Measurements from ENCODE around the gene RPRM. TPM values are rescaled to one million over a fixed set of nuclear protein-coding genes. Genes with fewer than 3 reads are reported as not detected.
"Not testable (repeated sequence)": the region's sequence is repeated elsewhere in the genome, so short reads cannot be mapped to it uniquely, and the experiment has no call there.

Gene RPRM
- total and polyA plus RNA-seq, 3 donors from 2014 or later, result 2.4 to 4.7 (median 2.9) TPM

DNA sequence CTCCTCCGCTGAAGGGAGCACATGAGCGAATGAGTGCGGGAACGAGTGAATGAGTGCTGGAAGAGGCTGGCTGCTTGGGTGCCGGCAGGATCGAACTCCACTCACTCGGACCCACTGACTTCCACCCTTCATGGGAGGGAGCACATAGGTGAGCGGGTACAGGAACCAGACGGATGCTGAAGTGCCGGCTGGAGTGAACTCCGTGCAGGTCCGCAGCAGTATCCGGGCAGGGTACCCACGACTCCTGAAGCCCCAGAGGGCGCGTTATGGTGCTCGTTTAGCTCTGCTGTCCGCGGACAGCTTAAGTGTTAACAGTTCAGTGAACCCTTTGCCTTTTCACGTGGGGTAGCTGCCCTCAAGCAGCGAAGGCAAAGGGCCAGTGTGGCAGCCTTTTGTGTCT is 23.2 kb downstream of the RPRM start:
- TF ChIP-seq POLR2A (IDR thresholded peaks at IDR 0.05), result no peak
- TF ChIP-seq, protein P1, sequence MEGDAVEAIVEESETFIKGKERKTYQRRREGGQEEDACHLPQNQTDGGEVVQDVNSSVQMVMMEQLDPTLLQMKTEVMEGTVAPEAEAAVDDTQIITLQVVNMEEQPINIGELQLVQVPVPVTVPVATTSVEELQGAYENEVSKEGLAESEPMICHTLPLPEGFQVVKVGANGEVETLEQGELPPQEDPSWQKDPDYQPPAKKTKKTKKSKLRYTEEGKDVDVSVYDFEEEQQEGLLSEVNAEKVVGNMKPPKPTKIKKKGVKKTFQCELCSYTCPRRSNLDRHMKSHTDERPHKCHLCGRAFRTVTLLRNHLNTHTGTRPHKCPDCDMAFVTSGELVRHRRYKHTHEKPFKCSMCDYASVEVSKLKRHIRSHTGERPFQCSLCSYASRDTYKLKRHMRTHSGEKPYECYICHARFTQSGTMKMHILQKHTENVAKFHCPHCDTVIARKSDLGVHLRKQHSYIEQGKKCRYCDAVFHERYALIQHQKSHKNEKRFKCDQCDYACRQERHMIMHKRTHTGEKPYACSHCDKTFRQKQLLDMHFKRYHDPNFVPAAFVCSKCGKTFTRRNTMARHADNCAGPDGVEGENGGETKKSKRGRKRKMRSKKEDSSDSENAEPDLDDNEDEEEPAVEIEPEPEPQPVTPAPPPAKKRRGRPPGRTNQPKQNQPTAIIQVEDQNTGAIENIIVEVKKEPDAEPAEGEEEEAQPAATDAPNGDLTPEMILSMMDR (IDR thresholded peaks at IDR 0.05), result no peak
- Histone ChIP-seq H3K4me3 (peak overlapping the region in 1 of 2 donors; percentile 21), H3K4me1 (no peaks in the 10 kb centered on the region), H3K9me3 (no peaks in the 10 kb centered on the region), H3K27me3 (no peaks in the 10 kb centered on the region), H3K36me3 (ENCODE audit: low read depth, missing control alignments) (no peaks in the 10 kb centered on the region), H3K27ac (no peak overlapping the region)
- 73 to 78% methylated on average over 17 to 21 of the region's 21 CpGs for WGBS, 2 donors
- no peak for DNase-seq
- intact Hi-C loops (cut with DNase I; ENCODE audit: low total_unique reads), result no loop called here

DNA sequence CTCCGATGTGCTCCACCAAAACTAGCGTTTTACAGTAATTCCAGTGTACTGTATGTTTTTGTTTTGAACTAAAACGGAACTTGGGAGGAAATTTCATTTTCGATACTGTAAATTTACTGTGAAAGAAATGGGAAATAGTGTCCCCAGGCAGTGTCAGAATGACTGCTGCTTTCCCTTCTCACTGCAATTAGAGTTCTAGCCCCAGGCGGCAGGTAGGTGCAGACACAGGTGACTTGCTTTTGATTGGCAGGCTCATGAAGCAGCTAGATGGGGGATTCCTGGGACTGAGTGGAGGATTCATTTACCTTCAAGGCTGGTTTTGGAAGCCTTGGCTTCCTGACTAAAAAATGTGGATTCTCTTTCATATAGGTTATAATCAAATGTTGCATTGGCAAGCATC is 27.0 kb downstream of the RPRM start:
- TF ChIP-seq POLR2A (IDR thresholded peaks at IDR 0.05), result no peak
- TF ChIP-seq, protein P1 (IDR thresholded peaks at IDR 0.05), result no peak
- H3K27me3 ChIP-seq, result no peaks in the 10 kb centered on the region
- no peaks in the 10 kb centered on the region for H3K4me1 ChIP-seq
- H3K27ac ChIP-seq, result no peak overlapping the region
- DNase-seq, result no peak
- 90% methylated on average over 5 of the region's 5 CpGs for WGBS, 2 donors
- no peak overlapping the region for H3K4me3 ChIP-seq
- no peaks in the 10 kb centered on the region for H3K36me3 ChIP-seq (ENCODE audit: low read depth, missing control alignments)
- no peaks in the 10 kb centered on the region for H3K9me3 ChIP-seq
- intact Hi-C loops (cut with DNase I; ENCODE audit: low total_unique reads), result no loop called here

DNA sequence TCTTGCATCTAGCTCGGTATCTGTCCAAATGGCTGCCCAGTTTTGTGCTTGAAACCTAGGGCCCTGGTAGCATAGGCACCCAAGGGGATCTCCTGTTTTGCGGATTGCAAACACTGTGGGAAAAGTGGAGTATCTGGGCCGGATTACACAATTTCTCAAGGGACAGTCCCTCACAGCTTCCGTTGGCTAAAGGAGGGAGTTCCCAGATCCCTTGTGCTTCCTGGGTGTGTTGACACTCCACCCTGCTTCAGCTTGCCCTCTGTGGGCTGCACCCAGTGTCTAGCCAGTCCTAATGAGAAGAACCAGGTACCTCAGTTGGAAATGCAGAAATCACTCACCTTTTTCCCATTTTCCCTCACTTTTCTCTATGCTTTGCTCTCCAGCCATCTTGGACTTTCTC is 35.5 kb downstream of the RPRM start:
- DNase-seq, result no peak
- H3K36me3 ChIP-seq (ENCODE audit: low read depth, missing control alignments), result no peaks in the 10 kb centered on the region
- no peak overlapping the region for H3K27ac ChIP-seq
- 67 to 89% methylated on average over 3 to 4 of the region's 4 CpGs for WGBS, 2 donors
- no peaks in the 10 kb centered on the region for H3K4me1 ChIP-seq
- intact Hi-C loops (cut with DNase I; ENCODE audit: low total_unique reads), result no loop called here
- no peaks in the 10 kb centered on the region for H3K27me3 ChIP-seq
- H3K4me3 ChIP-seq, result no peak overlapping the region
- no peak for TF ChIP-seq POLR2A (IDR thresholded peaks at IDR 0.05)
- TF ChIP-seq, protein P1 (IDR thresholded peaks at IDR 0.05), result no peak
- H3K9me3 ChIP-seq, result no peaks in the 10 kb centered on the region

DNA sequence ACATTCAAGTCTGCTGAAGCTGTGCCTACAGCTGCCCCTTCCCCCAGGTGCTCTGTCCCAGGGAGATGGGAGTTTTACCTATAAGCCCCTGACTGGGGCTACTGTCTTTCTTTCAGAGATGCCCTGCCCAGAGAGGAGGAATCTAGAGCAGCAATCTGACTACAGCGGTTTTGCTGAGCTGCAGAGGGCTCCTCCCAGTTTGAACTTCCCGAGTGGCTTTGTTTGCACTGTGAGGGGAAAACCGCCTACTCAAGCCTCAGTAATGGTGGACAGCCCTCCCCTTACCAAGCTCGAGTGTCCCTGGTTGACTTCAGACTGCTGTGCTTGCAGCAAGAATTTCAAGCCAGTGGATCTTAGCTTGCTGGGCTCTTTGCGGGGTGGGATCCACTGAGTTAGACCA is 35.9 kb downstream of the RPRM start:
- H3K27ac ChIP-seq; intact Hi-C loops (cut with DNase I; ENCODE audit: low total_unique reads): not testable (repeated sequence)
- 84 to 87% methylated on average over 4 to 5 of the region's 5 CpGs for WGBS, 2 donors

DNA sequence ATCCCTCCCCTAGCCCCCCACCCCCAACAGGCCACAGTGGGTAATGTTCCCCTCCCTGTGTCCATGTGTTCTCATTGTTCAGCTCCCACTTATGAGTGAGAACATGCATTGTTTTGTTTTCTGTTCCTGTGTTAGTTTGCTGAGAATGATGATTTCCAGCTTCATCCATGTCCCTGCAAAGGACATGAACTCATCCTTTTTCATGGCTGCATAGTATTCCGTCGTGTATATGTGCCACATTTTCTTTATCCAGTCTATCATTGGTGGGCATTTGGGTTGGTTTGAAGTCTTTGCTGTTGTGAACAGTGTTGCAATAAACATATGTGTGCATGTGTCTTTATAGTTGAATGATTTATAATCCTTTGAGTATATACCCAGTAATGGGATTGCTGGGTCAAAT is 38.5 kb downstream of the RPRM start:
- 87 to 92% methylated on average over 2 of the region's 2 CpGs for WGBS, 2 donors
- H3K9me3 ChIP-seq; H3K4me1 ChIP-seq; DNase-seq; intact Hi-C loops (cut with DNase I; ENCODE audit: low total_unique reads); H3K4me3 ChIP-seq; H3K27ac ChIP-seq; H3K36me3 ChIP-seq (ENCODE audit: low read depth, missing control alignments); H3K27me3 ChIP-seq: not testable (repeated sequence)

More for the DNA sequence above, 35.9 kb downstream of the RPRM start:
- H3K36me3 ChIP-seq (ENCODE audit: low read depth, missing control alignments); H3K4me1 ChIP-seq; H3K9me3 ChIP-seq; H3K4me3 ChIP-seq; DNase-seq; H3K27me3 ChIP-seq: not testable (repeated sequence)

DNA sequence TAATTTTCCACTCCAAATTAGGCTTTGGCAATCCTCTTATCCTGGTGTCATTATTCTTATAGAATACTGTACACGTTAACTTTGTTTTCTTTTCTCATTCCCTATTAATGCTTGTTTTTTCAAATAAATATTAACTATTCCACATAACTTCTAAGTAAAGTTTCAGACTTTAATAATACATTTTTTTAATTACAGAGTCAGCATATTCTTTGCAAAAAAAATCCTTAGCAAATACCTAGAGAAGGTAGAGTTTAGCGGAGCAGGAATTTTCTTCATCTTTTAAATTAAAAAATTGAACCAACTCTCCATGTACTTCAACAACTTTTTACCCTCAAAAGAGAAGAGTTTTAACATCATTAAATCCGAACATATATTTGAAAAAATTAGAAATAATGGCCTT is 45.2 kb downstream of the RPRM start:
- no peak overlapping the region for H3K27ac ChIP-seq
- WGBS, 2 donors, result 77 to 88% methylated on average over 3 of the region's 3 CpGs
- H3K27me3 ChIP-seq, result no peaks in the 10 kb centered on the region
- TF ChIP-seq POLR2A (IDR thresholded peaks at IDR 0.05), result no peak
- TF ChIP-seq, protein P1 (IDR thresholded peaks at IDR 0.05), result no peak
- H3K9me3 ChIP-seq, result no peaks in the 10 kb centered on the region
- no peak for DNase-seq
- H3K4me1 ChIP-seq, result no peaks in the 10 kb centered on the region
- intact Hi-C loops (cut with DNase I; ENCODE audit: low total_unique reads), result no loop called here
- H3K4me3 ChIP-seq, result no peak overlapping the region
- no peaks in the 10 kb centered on the region for H3K36me3 ChIP-seq (ENCODE audit: low read depth, missing control alignments)

All from testis (tissue), 3 donors.